NCI-H128 (cell line): ENCODE results near the gene NCLN.

Source experiments
- DNase-seq: peaks from one replicate; lab custom pipeline; 2025; ENCODE audit not compliant: unreplicated experiment; lab: John Stamatoyannopoulos, UW

Gene NCLN

GRCh38 chr19:3252650-3253049 lies 66.9 kb downstream of the NCLN start:
- no peak for DNase-seq

GRCh38 chr19:3253270-3253669 lies 67.5 kb downstream of the NCLN start:
- DNase-seq = no peak

- no peak for DNase-seq
Measured at GRCh38 chr19:3254520-3254919, 68.8 kb downstream of the NCLN start.

- DNase-seq = no peak
Measured at GRCh38 chr19:3257071-3257470, 71.3 kb downstream of the NCLN start.
